GM10266 (cell line): ENCODE data around the gene TAS2R9.

Experiments used
- DNase-seq: peaks from one replicate; pipeline ENCODE4 v3.0.0; 2012; ENCODE audit errors: extremely low spot score
- CTCF ChIP-seq: IDR thresholded peaks from 2 replicates; pipeline ENCODE4 v1.5.1; 2012; ENCODE audit warnings: mild to moderate bottlenecking, low read depth; ENCODE audit not compliant: control insufficient read depth, insufficient read depth; ENCODE audit errors: missing control alignments

Gene TAS2R9

GRCh38 chr12:10810068-10810467 lies at the start of gene TAS2R9:
TAS2R9 (minus strand) TSS chr12:10810168; CDS start chr12:10810075, 93 bp downstream.
- no peak for DNase-seq
- TF ChIP-seq CTCF = no peak

- no peak for TF ChIP-seq CTCF
- no peak for DNase-seq
Observed at GRCh38 chr12:10855807-10856206, 45.8 kb upstream of the TAS2R9 start.

- DNase-seq = no peak
- no peak for TF ChIP-seq CTCF
Observed at GRCh38 chr12:10853776-10854175, 43.8 kb upstream of the TAS2R9 start.

GRCh38 chr12:10851243-10851858 lies 41.4 kb upstream of the TAS2R9 start:
- DNase-seq = no peak
- TF ChIP-seq CTCF = no peak

GRCh38 chr12:10849425-10849878 lies 39.5 kb upstream of the TAS2R9 start, which contains the start of gene PRR4:
PRR4 (minus strand) TSS chr12:10849475; CDS start chr12:10849437, 38 bp downstream.
- no peak for DNase-seq
- no peak for TF ChIP-seq CTCF

GRCh38 chr12:10847744-10848143 lies 37.8 kb upstream of the TAS2R9 start:
- TF ChIP-seq CTCF = no peak
- no peak for DNase-seq

GRCh38 chr12:10842862-10843261 lies 32.9 kb upstream of the TAS2R9 start:
- TF ChIP-seq CTCF = no peak
- no peak for DNase-seq
